Left lung (tissue), 10 donors: ENCODE data around the gene EHD1. TPM values are rescaled to one million over a fixed set of nuclear protein-coding genes. Genes with fewer than 3 reads are reported as not detected.

Experiments
- ATAC-seq: fragments of 200-7000 bp; cut with Tn5 transposase; one replicate; pipeline ENCODE4 v1.9.1; 2020; ENCODE audit warnings: moderate library complexity
- DNase-seq, 4 donors: peaks; one replicate each; pipeline ENCODE4 v3.0.0-alpha.2; 2013 to 2020
- H3K27ac ChIP-seq, 2 donors: fragments of 200-600 bp; sonication (generic) in 1 of 2; one replicate each; pipeline versions ENCODE4 v1.5.0 to v1.8.0; 2020 to 2021
- H3K27me3 ChIP-seq, 2 donors: fragments of 200-600 bp; sonication (generic) in 1 of 2; one replicate each; pipeline versions ENCODE4 v1.5.0 to v1.8.0; 2020 to 2021
- H3K36me3 ChIP-seq, 2 donors: fragments of 200-600 bp; sonication (generic) in 1 of 2; one replicate each; pipeline versions ENCODE4 v1.5.0 to v1.8.0; 2020 to 2021
- H3K4me1 ChIP-seq, 2 donors: fragments of 200-600 bp; one replicate each; pipeline ENCODE4 v1.8.0; 2021
- H3K4me3 ChIP-seq, 2 donors: fragments of 200-600 bp; sonication (generic) in 1 of 2; one replicate each; pipeline versions ENCODE4 v1.5.0 to v1.8.0; 2020 to 2021; ENCODE audit warnings: mild to moderate bottlenecking in 1 of 2
- H3K9me3 ChIP-seq, 2 donors: fragments of 200-600 bp; sonication (generic) in 1 of 2; one replicate each; pipeline versions ENCODE4 v1.5.0 to v1.8.0; 2020 to 2021
- intact Hi-C, 2 donors: fragments of 100-400 bp; cut with DNase I; formaldehyde crosslinking; loops; one replicate each; pipeline versions ENCODE4 v1.11.2 to v1.14.2; 2022
- polyA plus RNA-seq, 6 donors: library from polyadenylated mRNA; unstranded; fragments of 120-200 nt; gene quantifications; one replicate each; pipeline ENCODE4 v1.2.1, GENCODE V29; 2013; ENCODE audit not compliant: insufficient read length in 6 of 6
- total RNA-seq, 2 donors: library from RNA; stranded (reverse); fragmentation: NEBNext Ultra II Directional; extraction: Animal tissue kit (Norgen Biotek cat#: 25700); gene quantifications; one replicate each; pipeline ENCODE4 v1.2.1, GENCODE V29; 2021
- TF ChIP-seq, protein P1 (sequence below), 2 donors: fragments of 200-600 bp; sonication (generic) in 1 of 2; IDR thresholded peaks; one replicate each; pipeline versions ENCODE4 v1.5.0 to v1.8.0; 2021; ENCODE audit warnings: antibody characterized with exemption in 2 of 2
- donor health status: DM: no; HTN: yes; CAD: no.
- donor health status: DM: no; HTN: no; CAD: no.

Gene EHD1
- total and polyA plus RNA-seq, 8 donors: 44.7 to 153 (median 55.4) TPM

DNA sequence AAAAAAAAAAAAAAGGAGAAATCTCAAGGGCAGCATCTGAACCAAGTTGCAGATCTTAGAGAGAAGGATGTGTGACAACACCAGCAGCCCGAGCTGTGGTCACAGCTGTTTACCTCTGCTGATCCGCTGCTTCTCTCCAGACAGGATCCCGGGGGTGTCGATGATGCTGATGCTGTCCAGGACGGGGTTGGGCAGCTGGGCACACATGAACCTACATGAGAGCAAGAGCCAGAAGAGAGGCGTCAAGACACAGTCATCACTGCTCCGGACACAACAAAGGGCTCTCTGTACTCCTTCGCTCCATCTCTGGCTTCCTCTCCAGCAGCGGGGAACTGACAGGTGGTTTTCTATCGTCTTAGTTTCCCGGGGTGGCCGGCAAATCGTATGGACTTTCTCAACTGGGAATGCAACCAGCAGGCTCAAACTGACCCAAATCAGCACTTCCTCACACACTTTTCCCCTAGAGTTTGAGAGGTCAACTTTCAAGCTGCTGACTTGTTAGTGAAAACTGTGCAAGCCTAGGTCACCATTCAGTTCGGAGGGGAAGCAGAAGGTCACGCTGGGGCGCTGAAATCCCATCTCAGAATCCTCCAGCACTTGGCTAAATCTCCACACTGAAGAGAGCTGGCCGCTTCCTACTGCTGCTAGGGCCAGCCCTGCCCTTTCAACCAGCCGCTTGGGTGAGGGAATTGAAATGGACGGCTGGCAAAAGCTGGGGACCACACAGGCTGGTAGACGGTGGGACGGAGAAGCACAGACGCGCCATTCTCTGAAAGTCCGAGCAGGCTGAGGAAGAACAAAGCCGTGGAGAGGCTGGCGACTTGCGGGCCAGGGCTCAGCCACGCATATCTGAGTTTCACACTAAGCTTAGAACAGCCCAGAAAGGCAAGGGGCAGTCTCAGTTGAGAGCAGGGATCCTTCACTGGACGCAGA lies 3.8 kb downstream of the EHD1 start:
- H3K27ac ChIP-seq: peak overlapping the region; percentile 5 to 96

DNA sequence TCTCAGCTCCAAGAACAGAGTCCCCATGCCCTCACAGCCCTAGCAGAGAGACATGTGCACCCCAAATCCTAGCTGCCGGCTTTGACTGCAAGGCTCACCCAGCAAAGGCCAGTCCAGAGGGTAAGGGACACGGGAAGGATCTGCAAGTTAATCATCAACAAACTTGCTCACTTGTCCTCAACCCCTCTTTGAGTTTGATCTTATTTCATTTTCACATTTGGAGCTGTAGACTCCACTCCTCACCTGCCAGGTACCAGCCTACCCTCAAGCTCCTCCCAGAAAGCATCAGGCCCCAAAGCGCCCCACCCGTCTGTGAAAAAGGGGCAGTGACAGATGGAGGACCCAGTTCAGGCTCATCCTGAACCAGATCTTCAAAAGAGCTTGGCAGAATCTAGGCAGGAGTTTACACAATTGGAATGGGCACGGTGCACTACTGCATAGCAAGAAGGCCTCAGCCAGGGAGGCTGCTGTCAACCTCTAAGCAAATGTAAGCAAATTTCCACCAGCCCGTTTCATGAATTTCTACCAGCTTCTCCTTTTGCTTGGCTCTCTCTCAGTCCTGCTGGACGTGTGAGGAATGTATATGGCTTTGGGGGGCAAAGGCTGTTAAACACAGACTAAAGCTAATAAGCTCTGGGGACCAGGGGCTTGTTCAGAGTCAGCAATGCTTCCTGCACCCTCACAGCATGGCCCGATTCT lies 5.5 kb downstream of the EHD1 start:
- intact Hi-C loops: no loop called here
- DNase-seq (no peak), ATAC-seq (no peak)
- H3K4me1 ChIP-seq: peaks cover 55 to 94% of the 10 kb centered on the region in 2 donors
- H3K4me3 ChIP-seq: no peak overlapping the region
- H3K36me3 ChIP-seq: peaks cover 0 to 60% of the 10 kb centered on the region in 2 donors
- H3K9me3 ChIP-seq: no peaks in the 10 kb centered on the region
- no peak overlapping the region for H3K27ac ChIP-seq
- TF ChIP-seq, protein P1, sequence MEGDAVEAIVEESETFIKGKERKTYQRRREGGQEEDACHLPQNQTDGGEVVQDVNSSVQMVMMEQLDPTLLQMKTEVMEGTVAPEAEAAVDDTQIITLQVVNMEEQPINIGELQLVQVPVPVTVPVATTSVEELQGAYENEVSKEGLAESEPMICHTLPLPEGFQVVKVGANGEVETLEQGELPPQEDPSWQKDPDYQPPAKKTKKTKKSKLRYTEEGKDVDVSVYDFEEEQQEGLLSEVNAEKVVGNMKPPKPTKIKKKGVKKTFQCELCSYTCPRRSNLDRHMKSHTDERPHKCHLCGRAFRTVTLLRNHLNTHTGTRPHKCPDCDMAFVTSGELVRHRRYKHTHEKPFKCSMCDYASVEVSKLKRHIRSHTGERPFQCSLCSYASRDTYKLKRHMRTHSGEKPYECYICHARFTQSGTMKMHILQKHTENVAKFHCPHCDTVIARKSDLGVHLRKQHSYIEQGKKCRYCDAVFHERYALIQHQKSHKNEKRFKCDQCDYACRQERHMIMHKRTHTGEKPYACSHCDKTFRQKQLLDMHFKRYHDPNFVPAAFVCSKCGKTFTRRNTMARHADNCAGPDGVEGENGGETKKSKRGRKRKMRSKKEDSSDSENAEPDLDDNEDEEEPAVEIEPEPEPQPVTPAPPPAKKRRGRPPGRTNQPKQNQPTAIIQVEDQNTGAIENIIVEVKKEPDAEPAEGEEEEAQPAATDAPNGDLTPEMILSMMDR (IDR thresholded peaks at IDR 0.05): no peak
- no peaks in the 10 kb centered on the region for H3K27me3 ChIP-seq

More for the DNA sequence above, 3.8 kb downstream of the EHD1 start:
- DNase-seq (no peak), ATAC-seq (no peak)
- no peaks in the 10 kb centered on the region for H3K27me3 ChIP-seq
- TF ChIP-seq, protein P1 (IDR thresholded peaks at IDR 0.05): no peak
- intact Hi-C loops: no loop called here
- H3K4me1 ChIP-seq: peaks cover 46 to 85% of the 10 kb centered on the region in 2 donors
- peak overlapping the region in 1 of 2 donors; percentile 99 for H3K4me3 ChIP-seq
- H3K36me3 ChIP-seq: peaks cover 0 to 51% of the 10 kb centered on the region in 2 donors
- no peaks in the 10 kb centered on the region for H3K9me3 ChIP-seq

DNA sequence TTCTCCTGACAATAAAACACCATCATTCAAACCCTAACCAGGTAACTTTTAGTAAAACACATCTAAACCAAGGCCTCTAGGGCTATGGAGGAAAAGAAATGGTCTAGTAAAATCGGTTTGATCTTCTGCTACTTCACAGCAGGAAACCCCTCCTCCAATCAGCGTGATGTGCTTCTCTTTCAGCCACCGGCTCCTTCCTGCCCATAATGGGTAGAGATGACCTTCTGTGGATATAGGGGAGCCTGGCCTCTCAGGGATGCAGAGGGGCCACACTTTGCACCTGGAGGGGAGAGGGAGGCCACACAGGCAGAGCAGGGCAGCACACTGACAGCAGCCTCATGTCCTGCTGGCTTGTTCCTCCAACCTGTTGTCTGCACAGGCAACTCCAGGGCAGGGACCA lies 6.9 kb downstream of the EHD1 start:
- Histone ChIP-seq H3K9me3 (no peaks in the 10 kb centered on the region), H3K4me3 (peak overlapping the region in 1 of 2 donors; percentile 31), H3K27ac (peak overlapping the region; percentile 86 to 90), H3K36me3 (peaks cover 0 to 69% of the 10 kb centered on the region in 2 donors), H3K4me1 (peaks cover 51 to 100% of the 10 kb centered on the region in 2 donors), H3K27me3 (no peaks in the 10 kb centered on the region)
- TF ChIP-seq, protein P1 (IDR thresholded peaks at IDR 0.05): no peak
- intact Hi-C loops: no loop called here
- no peak for ATAC-seq
- DNase-seq: no peak

DNA sequence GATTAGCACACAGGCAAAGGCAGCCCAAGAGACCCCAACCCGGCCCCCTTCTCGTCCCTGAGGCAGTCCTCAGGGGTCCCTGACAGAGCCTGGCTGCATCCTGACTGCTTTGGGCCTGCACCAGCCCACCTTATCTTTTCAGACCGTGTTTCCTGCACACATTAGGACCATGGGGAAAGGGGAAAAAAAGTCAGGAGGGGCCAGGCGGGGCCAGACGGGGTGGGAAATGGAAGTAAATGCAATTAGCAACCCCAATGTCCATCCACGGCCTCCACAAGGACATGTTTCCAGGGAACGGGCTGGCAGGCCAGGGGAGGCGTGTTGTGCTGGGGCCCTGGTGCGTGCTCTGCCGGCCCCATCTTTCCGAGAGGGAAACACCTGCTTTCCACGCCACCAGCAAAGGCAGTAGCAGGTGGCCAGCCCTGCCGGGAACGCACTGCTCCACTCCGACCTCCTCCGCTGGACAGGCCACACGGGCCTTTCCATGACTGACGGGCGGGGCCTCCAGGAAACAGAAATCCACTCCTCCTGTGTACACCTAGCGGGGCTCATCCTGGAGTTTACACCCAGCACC lies 7.4 kb downstream of the EHD1 start:
- peak in 1 of 4 donors; percentile 74 for DNase-seq
- intact Hi-C loops: no loop called here
- H3K9me3 ChIP-seq: no peaks in the 10 kb centered on the region
- H3K27ac ChIP-seq: peak overlapping the region; percentile 86 to 90
- TF ChIP-seq, protein P1 (IDR thresholded peaks at IDR 0.05): no peak
- H3K27me3 ChIP-seq: no peaks in the 10 kb centered on the region
- peaks cover 46 to 100% of the 10 kb centered on the region in 2 donors for H3K4me1 ChIP-seq
- peak overlapping the region in 1 of 2 donors; percentile 31 for H3K4me3 ChIP-seq
- H3K36me3 ChIP-seq: peaks cover 0 to 69% of the 10 kb centered on the region in 2 donors
- ATAC-seq: no peak
